DMS153 treated with DMSO at 0.1 percent for 48 hours (cell line): ENCODE data around the gene RBM38.
"Not testable (repeated sequence)": the region's sequence is repeated elsewhere in the genome, so short reads cannot be mapped to it uniquely, and the experiment has no call there.

Experiments
- DNase-seq: peaks from one replicate; lab custom pipeline; 2025; ENCODE audit not compliant: unreplicated experiment; lab: John Stamatoyannopoulos, UW

RBM38 gene

DNA sequence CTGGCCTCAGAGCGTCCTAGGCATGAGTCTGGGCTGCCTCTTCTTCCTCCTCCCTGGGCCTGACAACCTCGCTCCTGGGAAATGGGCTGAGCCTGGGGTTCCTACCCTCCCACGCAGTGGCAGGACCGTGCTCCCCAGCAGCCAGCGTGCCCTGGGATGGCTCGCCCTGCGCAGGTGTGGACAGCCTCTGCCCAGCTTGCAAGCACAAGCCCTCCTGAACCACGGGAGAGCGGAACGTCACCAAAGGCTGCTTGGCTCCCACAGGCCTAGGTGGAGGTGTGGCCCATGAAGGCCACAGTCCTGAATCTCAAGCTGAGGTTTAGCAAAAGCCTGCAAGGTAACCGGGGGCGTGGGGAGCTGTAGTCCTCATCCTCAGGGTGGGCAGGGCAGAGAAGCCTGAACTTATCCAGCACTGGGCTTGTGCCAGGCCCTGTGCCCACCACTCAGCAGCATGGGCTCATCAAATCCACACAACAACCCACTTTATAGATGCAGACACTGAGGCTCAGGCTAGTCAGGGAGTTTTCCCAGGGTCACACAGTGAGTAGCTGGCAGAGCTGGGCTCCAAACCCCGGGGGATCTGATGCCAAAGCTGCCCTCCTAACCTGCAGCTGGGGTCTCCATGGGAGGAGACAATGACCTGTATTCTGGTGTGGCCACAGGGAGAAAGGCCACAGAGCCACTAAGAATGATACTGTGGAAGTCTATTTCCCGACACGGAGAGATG lies 25.3 kb downstream of the RBM38 start:
- DNase-seq = no peak

DNA sequence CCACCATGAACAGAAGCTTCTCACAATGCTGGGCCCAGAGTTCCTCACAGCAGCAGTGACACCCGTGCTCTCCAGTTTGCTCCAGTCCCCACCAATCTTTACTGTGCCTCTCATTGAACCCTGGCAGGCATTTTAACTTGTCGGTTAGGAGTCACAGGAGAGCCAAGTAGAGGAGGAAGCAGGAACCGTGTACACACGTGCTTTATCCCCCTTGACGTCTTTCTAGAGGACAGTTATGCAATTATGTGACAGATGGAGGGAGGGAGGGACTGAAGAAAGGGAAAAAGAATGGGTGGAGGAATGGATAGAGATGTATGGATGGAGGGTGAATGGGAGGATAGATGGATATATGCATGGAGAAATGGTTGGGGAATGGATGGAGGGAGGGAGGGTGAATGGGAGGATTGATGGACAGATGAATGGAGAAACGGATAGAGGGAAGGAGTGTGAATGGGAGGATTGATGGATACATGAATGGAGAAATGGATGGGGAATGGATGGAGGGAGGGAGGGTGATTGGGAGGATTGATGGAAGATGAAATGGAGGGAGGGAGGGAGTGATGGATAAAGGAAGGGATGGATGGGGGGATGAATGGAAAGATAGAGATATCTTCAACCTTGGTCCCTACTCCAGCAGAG lies 26.0 kb downstream of the RBM38 start:
- no peak for DNase-seq

DNA sequence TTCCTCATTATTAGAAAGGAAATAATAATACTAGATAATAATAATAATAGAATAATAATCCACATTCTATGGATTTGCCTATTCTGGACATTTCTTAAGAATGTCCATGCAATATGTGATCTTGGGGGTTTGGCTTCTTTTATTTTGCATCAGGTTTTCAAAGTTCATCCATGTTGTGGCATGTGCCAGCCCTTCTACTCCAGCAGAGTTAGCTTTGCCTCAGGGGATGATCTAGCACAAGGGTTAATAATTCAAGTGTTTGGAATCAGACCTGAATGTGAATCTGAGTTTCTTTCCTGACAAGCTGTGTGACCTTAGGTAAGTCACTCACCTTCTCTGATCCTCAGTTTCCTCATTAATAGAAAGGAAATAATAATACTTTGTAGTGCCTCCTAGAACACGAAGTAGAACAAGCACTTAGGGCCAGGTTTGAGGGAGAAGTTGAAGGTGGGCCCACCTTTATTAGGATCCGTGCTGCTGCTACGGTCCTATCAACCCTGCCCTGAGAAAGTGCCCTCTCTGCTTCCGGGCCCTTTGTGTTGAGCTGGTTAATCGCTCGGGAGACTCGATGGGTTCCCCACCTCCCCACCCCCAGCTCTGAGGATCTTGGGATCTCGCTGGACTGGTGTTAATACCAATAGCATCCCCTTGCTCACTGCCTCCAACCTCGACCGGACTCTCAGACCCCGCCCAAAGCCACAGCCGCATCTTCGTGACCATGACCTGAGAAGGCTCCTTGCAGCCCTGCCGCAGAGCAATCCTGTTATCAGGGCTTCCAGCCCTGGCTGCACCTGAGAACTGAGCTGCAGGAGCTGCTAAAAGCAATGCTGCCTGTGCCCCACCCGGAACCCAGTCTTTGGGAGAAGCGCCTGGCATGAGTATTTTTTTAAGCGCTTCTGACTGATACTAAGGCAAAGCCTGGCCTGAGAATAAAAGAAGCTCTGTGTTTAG lies 26.9 kb downstream of the RBM38 start:
- no peak for DNase-seq

DNA sequence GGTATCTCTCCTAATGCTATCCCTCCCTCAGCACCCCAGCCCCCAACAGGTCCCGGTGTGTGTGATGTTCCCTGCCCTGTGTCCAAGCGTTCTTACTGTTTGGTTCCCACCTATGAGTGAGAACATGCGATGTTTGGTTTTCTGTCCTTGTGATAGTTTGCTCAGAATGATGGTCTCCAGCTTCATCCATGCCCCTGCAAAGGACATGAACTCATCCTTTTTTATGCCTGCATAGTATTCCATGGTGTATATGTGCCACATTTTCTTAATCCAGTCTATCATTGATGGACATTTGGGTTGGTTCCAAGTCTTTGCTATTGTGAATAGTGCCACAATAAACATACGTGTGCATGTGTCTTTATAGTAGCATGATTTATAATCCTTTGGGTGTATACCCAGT lies 28.3 kb downstream of the RBM38 start:
- not testable (repeated sequence) for DNase-seq

DNA sequence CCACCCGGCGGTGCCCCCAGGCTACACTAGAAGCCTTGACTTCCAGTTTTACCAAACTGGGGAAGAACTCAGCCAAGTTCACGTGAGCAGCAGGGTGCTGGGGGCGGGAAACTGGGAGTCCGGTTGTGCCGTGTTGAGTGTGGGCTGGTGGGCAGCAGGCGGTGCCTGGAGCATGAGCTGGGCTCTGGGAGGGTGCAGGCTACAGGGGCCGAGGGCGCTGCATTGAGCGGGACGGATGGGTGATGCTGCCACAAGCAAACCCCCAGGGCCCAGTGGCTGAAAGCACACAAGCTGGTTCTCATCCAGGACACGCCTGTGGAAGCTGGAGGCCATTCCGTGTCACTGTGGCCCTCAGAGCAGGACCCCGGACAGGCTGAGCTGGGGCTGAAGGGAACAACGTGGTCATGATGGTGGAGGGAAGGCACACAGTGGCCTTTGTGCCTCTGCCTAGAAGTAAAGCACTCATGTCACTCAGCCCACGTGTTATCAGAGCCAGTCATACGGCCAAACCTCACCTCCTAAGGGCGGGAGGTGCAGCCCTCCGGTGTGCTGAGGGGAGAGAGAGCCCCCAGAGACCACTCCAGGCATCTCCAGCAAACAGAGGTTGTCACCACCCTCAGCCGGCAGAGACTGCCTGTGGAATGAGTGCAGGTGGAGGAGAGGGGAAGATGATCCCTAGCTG lies 29.5 kb downstream of the RBM38 start:
- no peak for DNase-seq

DNA sequence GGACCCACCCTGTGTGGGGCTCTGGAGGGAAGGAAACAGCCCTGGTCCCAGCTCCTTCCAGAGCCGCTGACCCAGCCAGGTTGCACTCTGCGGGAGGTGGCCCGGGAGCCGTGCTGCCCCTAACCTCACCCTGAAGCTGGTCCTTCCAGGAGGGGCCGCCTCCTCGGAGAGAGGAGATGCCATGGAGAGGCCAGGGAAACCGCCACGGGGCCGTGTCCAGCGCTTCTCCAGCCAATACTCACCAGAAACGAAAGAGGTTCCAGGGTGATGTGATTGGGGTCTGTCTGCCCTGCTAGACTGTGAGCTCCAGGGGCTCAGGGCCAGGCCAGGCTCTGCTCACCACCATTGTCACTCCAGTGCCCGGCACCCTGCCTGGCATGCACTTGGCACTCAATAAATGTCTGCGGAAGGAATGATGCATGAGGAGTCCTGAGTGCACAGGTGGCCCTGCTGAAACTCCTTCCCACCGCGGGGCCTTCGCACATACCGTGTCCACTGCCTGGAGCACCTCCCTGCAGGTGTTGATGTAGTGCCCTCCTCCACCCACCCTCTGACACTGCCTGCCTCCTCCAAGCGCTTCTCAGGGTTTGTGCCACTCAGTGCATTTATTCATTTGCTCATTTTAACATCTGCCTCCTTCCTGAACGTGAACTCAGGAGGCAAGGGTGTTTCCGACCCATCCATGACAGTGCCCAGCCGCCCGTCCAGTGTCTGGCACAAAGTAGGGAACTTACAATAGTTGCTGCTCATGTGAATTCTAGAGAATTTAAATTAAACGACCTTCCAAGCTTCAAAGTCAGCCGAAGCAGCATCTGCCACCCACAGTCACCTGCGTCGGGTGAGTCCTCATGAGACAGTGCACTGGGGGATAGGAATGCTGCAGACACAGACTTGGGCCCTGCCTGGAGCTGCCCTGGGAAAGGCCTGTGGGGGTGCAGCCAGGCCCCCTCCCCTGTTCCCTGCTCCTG lies 30.3 kb downstream of the RBM38 start:
- no peak for DNase-seq

DNA sequence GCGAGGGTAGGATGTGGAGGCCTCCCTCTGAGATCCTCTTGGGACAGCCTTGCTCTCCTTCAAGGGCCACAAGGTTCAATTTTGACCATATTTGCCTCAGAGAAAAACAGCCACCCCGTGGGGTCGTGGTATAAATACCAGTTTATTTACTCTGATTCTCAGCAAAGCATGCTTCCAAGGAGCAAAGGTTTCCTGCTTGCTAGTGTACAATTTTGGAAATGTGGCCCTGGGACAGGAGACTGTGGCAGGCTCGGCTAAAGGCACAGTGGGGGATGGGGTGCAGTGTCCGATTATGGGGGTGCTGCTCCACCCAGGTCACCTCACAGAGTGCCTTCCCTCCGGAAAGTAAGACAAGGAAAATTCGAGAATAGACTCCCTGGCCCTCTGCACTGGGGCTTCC lies 31.1 kb downstream of the RBM38 start:
- DNase-seq = no peak

DNA sequence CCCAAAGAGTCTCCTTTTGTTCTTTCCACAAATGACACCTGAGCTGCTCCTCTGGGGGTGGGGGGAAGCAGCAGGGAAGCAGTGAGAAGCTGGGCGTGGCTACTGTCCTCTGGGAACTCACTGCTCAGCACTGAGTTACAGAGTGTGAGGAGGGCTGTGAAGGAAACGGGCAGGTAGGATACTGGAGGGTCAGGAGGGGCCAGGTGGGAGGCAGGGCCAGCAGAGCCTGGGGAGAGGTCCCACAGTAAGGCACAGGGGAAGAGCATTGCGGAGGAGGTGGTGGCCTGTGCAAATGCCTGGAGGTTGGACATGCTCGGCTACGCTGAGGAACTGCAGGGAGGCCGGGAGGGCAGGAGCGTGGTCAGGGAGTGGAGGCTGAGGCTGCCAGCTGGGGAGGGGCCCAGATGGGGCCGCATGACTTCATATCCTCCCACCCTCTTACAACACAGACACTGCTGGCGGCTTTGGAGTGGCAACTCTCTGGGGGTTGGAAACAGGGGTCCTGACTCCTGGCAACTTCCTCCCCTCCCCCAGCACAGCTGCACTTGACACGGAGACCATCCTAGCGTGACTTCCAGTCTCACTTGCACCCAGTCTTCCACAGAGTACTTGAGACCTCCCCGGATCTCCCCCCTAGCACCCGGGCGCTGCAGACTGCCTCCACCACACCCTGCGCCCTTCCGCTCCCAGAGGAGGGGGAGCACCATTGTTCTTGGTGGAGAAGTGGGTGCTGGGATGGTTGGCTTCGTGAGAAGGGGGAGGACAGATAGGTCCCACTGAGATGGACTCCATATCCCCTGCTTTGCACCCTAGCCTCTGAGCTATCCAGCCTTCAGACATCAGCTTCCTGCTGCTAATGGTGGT lies 34.2 kb downstream of the RBM38 start:
- no peak for DNase-seq

DNA sequence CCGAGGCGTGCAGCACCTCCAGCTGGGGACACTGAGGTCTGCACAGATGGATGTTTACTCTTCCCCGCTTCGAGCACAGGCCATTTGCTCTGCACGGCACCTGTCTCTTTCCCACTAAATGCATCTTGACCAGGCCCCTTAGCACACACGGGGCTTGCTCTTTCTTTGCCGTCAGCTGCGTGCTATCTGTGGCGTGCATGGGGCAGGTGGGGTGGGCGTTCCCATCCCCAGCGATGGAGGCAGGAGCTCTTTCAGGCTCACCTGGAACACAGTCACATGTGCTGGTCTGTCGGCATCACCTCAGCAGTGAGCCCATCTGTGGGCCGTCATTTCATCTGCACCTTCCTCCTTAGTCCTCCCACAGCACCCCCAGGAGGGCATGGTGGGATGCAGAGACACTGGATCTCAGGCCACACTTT lies 35.1 kb downstream of the RBM38 start:
- peak; percentile 20 for DNase-seq

DNA sequence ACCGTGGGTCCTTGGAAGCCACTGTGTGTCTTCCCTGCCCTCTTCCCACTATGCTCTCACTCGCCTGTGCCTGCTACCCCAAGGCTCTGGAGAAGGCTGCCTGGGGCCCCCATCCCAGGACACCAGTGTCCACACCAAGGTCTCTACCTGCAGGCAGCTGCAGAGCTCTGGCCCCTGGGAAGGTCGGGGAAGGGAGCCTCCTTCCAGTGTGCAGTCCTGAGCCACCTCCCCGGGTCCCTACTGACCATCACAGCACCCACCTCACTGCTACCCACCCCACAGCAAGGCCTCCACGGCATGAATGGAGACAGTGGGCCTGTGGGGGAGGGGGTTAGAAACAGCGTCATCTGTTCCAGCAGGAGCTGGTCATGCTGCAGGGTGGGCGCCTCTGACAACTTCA lies 35.6 kb downstream of the RBM38 start:
- DNase-seq = no peak

DNA sequence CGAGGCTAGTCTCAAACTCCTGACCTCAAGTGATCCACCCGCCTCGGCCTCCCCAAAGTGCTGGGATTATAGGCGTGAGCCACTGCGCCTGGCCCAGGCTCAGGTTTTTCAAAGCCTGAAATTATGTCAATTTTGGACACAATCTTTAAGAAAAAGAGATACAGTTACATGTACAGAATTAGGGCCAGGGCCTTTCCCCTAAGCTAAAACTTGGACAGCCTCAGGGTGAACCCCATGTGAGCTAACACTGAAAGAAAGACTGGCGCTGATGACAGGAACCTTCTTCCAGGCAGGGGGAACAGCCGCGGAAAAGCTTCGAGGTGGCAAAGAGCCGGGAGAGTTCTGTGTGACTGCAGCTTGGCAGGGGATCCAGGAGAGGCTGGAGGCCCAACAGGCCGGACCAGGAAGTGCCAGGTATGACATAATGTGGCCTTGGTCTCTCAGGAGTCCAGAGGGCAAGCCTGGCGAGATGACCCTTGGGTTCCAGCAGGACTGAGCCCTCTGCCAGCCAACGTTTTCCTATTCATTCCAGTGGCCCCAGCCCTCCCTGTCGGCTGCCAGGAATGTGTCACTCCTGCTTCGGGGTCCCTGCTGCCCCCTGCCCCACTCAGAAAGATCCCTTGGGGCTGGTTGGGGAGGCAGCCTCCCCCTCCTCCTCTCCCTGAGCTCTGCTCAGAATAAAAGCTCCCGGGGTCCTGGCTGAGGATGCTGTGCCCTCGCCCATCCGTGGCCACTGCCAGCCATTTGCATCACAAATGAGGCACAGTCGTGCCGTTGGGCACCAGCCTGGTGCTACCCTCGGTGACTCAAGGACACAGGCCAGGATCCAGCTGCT lies 37.3 kb downstream of the RBM38 start:
- DNase-seq = no peak

DNA sequence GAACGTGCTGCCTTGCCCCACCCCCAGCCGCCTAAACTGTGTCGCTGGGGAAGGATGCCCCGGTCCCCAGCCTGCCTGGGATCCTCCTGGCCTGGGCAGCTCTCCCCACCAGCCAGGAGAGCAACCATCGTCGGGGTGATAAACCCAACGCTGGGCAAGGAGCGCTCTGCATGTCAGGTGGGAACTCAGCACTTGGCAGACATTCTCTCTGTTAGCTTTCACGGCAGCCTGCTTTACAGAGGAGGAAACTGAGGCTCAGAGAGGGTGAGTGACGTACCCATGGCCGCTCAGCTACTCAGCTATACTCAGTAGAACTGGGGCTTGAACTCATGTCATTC lies 37.9 kb downstream of the RBM38 start:
- no peak for DNase-seq

DNA sequence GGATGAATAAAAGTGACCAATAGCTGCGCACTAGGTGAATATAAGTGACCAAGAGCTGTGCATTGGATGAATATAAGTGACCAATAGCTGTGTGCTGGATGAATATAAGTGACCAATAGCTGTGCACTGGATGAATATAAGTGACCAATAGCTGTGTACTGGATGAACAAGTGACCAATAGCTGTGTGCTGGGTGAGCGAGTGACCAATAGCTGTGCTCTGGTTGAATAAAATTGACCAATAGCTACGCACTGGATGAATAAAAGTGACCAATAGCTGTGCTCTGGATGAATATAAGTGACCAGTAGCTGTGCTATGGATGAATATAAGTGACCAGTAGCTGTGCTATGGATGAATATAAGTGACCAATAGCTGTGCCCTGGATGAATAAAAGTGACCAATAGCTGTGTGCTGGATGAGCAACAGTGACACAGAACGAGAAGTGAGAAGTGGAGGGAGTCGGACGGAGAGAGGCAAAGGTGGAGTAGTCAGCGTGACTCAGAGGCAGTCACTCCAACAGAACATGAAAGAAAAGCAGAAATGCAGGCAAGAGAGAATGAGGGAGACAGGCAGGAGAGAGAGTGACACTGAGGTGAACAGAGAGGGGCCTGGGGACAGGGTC lies 38.5 kb downstream of the RBM38 start:
- no peak for DNase-seq

DNA sequence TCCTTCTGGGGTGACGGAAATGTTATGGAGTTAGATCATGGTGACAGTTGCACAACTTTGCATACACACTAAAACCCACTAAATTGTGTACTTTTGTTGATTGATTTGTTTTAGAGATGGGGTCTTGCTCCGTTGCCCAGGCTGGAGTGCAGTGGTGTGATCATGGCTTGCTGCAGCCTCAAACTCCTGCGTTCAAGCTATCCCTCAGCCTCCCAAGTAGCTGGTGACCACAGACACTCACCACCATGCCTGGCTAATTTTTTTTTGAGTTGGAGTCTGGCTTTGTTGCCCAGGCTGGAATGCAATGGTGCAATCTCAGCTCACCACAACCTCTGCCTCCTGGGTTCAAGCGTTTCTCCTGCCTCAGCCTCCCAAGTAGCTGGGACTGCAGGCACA lies 39.0 kb downstream of the RBM38 start:
- DNase-seq = not testable (repeated sequence)

DNA sequence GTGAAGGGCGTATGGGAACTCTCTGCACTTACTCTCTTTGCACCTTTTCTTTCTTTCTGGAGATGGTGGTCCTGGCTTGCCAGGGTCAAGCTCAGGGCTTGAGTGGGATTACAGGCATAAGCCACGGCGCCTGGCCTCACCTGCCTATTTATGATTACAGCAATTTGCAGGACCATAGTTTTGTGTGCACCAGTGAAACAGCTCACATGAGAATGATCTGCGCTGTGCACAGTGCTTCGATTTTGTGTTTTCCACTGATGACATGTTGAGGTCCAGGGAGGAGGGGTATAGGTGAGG lies 40.3 kb downstream of the RBM38 start:
- no peak for DNase-seq

DNA sequence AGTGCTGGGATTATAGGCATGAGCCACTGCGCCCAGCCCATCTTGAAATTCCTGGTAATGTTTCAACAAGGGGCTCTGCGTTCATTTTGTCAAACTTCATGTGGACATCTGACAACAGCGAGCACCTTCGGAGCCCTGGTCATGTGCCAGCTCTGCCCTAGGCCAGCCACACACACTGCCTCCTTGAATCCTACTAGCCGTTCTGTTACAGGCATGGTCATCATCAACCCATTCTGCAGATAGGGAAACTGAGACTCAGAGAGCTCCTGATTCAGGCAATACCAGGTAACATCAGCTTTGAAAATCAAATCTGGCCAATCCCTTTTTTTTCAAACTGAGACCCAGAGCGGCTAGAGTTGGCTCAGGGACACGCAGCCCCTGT lies 41.3 kb downstream of the RBM38 start:
- no peak for DNase-seq

DNA sequence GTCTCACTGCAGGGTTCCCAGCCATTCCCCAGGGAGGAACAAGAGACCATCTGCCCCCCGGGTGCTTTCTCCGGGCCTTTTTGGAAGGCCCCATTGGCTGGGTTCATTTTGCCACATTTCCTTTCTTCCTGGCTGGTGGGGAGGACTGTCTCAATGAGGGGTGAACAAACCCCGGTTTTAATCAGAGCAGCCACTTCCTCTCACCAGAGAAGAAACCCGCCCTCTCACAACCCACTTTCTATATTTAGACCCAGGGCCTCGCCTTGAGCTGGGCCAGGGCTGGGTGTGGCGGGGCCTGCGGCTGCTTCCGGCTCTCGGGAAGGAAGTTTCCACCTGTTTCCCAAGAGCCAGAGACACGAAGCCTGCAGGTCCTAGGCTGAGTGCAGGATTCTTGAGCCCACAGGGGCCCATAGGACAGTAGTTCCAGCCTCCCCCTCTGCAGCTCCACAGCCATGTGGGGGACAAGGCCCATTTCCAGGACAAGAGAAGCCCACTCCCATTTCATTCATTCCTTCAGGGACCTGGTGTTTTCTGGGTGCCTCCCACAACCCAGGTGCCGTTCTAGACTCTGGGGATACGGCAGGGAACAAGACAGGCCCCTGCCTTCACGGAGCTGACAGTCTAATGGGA lies 41.8 kb downstream of the RBM38 start:
- DNase-seq = no peak
